ENCODE data around the gene NDP. TPM values are rescaled to one million over a fixed set of nuclear protein-coding genes. Genes with fewer than 3 reads are reported as not detected.

NDP gene
- total RNA-seq, 1 experiment from 2014 or later = 0.28 TPM

DNA sequence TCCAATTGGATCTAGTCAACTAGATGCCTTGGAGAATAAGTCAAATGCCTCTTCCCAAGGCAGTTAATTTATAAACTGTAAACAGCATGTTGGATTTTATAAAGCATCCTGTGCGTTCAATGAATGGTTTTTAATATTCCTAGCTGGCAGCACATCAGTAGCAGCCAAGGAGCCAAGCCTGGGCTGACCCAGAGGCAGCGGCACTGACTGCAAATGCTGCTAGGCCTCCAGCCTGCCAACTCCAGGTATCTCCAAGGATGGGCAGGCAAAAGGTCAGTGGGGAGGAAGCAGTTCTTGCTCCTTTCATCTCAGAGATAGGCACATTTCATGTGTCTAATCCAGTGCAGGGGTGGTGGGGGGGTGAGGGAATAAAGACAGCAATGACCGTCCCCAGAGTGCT is 9.5 kb downstream of the NDP start:
- H3K27me3 Mint-ChIP-seq (ENCODE audit: low read depth) = no peaks in the 10 kb centered on the region
- TF ChIP-seq, protein P1, sequence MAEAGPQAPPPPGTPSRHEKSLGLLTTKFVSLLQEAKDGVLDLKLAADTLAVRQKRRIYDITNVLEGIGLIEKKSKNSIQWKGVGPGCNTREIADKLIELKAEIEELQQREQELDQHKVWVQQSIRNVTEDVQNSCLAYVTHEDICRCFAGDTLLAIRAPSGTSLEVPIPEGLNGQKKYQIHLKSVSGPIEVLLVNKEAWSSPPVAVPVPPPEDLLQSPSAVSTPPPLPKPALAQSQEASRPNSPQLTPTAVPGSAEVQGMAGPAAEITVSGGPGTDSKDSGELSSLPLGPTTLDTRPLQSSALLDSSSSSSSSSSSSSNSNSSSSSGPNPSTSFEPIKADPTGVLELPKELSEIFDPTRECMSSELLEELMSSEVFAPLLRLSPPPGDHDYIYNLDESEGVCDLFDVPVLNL (CRISPR knock-in tag; IDR thresholded peaks at IDR 0.05; ENCODE audit: borderline replicate concordance, low read depth) = no peak
- H3K4me3 Mint-ChIP-seq = no peak overlapping the region
- no peak overlapping the region for H3K27ac Mint-ChIP-seq
- peaks cover 5% of the 10 kb centered on the region for H3K4me1 Mint-ChIP-seq
- ATAC-seq (no peak), DNase-seq (ENCODE audit: low spot score) (no peak)
- no peaks in the 10 kb centered on the region for H3K9me3 Mint-ChIP-seq
- POLR2A ChIA-PET = no interaction called here
- H3K36me3 Mint-ChIP-seq = no peaks in the 10 kb centered on the region
- CTCF ChIA-PET = no interaction called here

DNA sequence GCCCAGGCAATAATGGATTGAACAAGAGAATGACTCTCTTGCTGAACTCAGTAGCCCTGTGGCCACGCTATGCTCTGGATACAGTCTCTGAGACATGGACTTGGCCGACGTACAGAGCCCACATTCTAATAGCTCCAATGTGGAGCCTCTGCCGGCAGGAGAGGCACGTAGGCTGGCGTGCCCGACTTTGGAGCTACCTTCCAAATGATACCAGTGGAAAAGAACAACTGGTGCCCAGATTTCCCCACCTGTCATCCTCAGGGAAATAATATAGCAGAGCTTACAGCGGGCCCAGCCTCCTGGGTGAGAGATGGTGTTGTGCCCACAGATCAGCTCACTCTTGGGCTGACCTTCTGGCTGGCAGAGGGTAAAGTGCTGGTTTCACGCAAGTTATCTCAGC is 10.6 kb downstream of the NDP start:
- Mint-ChIP-seq H3K4me1 (peaks cover 7% of the 10 kb centered on the region), H3K27me3 (ENCODE audit: low read depth) (no peaks in the 10 kb centered on the region), H3K4me3 (no peak overlapping the region), H3K36me3 (no peaks in the 10 kb centered on the region), H3K27ac (no peak overlapping the region), H3K9me3 (no peaks in the 10 kb centered on the region)
- ChIA-PET CTCF (interaction anchor here (1.1 kb wide), 2 partner anchors 63 to 287 kb away, joined by 3 to 5 read pairs; no protein-coding TSS in a partner anchor), POLR2A (interaction anchor here (0.5 kb wide), 1 partner anchor 400 kb away, joined by 6 read pairs; no protein-coding TSS in a partner anchor)
- no peak for ATAC-seq
- DNase-seq (ENCODE audit: low spot score) = no peak
- TF ChIP-seq HMGA2 (CRISPR knock-in tag; IDR thresholded peaks at IDR 0.05) (no peak), ELF4 (CRISPR knock-in tag; IDR thresholded peaks at IDR 0.05; ENCODE audit: low read depth) (no peak), JUN (CRISPR knock-in tag; IDR thresholded peaks at IDR 0.05) (no peak), EMX1 (CRISPR knock-in tag; IDR thresholded peaks at IDR 0.05) (no peak), ZNF317 (CRISPR knock-in tag; IDR thresholded peaks at IDR 0.05; ENCODE audit: borderline replicate concordance, low read depth) (no peak), ZNF396 (CRISPR knock-in tag; IDR thresholded peaks at IDR 0.05; ENCODE audit: borderline replicate concordance) (no peak), GTF2I (CRISPR knock-in tag; conservative IDR thresholded peaks at IDR 0.05) (no peak)
- TF ChIP-seq, protein P2, sequence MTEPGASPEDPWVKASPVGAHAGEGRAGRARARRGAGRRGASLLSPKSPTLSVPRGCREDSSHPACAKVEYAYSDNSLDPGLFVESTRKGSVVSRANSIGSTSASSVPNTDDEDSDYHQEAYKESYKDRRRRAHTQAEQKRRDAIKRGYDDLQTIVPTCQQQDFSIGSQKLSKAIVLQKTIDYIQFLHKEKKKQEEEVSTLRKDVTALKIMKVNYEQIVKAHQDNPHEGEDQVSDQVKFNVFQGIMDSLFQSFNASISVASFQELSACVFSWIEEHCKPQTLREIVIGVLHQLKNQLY (CRISPR knock-in tag; IDR thresholded peaks at IDR 0.05) = no peak
- TF ChIP-seq, protein P3, sequence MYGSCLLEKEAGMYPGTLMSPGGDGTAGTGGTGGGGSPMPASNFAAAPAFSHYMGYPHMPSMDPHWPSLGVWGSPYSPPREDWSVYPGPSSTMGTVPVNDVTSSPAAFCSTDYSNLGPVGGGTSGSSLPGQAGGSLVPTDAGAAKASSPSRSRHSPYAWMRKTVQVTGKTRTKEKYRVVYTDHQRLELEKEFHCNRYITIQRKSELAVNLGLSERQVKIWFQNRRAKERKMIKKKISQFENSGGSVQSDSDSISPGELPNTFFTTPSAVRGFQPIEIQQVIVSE (CRISPR knock-in tag; IDR thresholded peaks at IDR 0.05; ENCODE audit: borderline replicate concordance) = no peak
- TF ChIP-seq, protein P4, sequence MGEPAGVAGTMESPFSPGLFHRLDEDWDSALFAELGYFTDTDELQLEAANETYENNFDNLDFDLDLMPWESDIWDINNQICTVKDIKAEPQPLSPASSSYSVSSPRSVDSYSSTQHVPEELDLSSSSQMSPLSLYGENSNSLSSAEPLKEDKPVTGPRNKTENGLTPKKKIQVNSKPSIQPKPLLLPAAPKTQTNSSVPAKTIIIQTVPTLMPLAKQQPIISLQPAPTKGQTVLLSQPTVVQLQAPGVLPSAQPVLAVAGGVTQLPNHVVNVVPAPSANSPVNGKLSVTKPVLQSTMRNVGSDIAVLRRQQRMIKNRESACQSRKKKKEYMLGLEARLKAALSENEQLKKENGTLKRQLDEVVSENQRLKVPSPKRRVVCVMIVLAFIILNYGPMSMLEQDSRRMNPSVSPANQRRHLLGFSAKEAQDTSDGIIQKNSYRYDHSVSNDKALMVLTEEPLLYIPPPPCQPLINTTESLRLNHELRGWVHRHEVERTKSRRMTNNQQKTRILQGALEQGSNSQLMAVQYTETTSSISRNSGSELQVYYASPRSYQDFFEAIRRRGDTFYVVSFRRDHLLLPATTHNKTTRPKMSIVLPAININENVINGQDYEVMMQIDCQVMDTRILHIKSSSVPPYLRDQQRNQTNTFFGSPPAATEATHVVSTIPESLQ (CRISPR knock-in tag; IDR thresholded peaks at IDR 0.05) = no peak
- TF ChIP-seq, protein P5, sequence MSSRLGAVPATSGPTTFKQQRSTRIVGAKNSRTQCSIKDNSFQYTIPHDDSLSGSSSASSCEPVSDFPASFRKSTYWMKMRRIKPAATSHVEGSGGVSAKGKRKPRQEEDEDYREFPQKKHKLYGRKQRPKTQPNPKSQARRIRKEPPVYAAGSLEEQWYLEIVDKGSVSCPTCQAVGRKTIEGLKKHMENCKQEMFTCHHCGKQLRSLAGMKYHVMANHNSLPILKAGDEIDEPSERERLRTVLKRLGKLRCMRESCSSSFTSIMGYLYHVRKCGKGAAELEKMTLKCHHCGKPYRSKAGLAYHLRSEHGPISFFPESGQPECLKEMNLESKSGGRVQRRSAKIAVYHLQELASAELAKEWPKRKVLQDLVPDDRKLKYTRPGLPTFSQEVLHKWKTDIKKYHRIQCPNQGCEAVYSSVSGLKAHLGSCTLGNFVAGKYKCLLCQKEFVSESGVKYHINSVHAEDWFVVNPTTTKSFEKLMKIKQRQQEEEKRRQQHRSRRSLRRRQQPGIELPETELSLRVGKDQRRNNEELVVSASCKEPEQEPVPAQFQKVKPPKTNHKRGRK (CRISPR knock-in tag; IDR thresholded peaks at IDR 0.05; ENCODE audit: borderline replicate concordance) = no peak
- TF ChIP-seq, protein P6, sequence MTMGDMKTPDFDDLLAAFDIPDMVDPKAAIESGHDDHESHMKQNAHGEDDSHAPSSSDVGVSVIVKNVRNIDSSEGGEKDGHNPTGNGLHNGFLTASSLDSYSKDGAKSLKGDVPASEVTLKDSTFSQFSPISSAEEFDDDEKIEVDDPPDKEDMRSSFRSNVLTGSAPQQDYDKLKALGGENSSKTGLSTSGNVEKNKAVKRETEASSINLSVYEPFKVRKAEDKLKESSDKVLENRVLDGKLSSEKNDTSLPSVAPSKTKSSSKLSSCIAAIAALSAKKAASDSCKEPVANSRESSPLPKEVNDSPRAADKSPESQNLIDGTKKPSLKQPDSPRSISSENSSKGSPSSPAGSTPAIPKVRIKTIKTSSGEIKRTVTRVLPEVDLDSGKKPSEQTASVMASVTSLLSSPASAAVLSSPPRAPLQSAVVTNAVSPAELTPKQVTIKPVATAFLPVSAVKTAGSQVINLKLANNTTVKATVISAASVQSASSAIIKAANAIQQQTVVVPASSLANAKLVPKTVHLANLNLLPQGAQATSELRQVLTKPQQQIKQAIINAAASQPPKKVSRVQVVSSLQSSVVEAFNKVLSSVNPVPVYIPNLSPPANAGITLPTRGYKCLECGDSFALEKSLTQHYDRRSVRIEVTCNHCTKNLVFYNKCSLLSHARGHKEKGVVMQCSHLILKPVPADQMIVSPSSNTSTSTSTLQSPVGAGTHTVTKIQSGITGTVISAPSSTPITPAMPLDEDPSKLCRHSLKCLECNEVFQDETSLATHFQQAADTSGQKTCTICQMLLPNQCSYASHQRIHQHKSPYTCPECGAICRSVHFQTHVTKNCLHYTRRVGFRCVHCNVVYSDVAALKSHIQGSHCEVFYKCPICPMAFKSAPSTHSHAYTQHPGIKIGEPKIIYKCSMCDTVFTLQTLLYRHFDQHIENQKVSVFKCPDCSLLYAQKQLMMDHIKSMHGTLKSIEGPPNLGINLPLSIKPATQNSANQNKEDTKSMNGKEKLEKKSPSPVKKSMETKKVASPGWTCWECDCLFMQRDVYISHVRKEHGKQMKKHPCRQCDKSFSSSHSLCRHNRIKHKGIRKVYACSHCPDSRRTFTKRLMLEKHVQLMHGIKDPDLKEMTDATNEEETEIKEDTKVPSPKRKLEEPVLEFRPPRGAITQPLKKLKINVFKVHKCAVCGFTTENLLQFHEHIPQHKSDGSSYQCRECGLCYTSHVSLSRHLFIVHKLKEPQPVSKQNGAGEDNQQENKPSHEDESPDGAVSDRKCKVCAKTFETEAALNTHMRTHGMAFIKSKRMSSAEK (CRISPR knock-in tag; IDR thresholded peaks at IDR 0.05; ENCODE audit: borderline replicate concordance) = no peak
- TF ChIP-seq, protein P7, sequence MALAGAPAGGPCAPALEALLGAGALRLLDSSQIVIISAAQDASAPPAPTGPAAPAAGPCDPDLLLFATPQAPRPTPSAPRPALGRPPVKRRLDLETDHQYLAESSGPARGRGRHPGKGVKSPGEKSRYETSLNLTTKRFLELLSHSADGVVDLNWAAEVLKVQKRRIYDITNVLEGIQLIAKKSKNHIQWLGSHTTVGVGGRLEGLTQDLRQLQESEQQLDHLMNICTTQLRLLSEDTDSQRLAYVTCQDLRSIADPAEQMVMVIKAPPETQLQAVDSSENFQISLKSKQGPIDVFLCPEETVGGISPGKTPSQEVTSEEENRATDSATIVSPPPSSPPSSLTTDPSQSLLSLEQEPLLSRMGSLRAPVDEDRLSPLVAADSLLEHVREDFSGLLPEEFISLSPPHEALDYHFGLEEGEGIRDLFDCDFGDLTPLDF (CRISPR knock-in tag; IDR thresholded peaks at IDR 0.05) = no peak
- TF ChIP-seq, protein P8, sequence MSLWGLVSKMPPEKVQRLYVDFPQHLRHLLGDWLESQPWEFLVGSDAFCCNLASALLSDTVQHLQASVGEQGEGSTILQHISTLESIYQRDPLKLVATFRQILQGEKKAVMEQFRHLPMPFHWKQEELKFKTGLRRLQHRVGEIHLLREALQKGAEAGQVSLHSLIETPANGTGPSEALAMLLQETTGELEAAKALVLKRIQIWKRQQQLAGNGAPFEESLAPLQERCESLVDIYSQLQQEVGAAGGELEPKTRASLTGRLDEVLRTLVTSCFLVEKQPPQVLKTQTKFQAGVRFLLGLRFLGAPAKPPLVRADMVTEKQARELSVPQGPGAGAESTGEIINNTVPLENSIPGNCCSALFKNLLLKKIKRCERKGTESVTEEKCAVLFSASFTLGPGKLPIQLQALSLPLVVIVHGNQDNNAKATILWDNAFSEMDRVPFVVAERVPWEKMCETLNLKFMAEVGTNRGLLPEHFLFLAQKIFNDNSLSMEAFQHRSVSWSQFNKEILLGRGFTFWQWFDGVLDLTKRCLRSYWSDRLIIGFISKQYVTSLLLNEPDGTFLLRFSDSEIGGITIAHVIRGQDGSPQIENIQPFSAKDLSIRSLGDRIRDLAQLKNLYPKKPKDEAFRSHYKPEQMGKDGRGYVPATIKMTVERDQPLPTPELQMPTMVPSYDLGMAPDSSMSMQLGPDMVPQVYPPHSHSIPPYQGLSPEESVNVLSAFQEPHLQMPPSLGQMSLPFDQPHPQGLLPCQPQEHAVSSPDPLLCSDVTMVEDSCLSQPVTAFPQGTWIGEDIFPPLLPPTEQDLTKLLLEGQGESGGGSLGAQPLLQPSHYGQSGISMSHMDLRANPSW (CRISPR knock-in tag; conservative IDR thresholded peaks at IDR 0.05; ENCODE audit: low read depth) = no peak

All from WTC11 (cell line).